Measurements from ENCODE around the gene ARHGAP44. TPM values are rescaled to one million over a fixed set of nuclear protein-coding genes. Genes with fewer than 3 reads are reported as not detected.
"Not testable (repeated sequence)": the region's sequence is repeated elsewhere in the genome, so short reads cannot be mapped to it uniquely, and the experiment has no call there.

ARHGAP44 gene
- total RNA-seq, 4 donors from 2014 or later: 3.5 to 7.8 (median 5.8) TPM

DNA sequence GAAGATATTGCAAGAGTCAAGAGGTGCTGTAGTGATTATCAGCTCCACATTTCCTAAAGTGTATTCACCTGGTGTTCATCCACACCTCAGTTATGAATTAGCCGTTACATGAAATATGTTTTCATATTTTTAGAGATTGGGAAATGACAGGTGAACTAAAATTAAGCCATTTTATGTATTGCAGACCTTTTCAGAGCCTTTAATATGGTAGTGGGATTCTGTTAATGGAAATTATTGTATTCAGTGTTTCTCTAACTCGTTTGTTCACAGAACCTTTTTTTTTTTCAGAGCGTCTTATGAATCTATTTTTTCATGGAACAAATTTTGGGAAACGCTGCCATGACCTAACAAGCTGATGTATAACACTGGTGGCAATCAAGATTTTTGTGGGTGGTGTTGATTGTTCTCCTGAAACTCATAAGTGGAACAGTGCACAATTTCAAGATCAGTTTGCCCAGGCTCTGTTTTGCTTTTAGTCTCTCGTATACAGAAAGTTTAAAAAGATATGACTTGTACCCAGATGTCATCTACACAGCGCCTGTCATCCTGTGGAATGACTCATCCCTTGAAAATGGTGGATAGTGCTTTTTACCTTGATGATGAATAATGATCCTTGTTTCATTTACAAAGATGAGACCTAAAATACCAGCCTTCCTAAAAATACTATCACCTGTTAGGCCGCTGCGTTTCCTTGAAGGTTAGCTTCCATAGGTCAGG is 88.8 kb downstream of the ARHGAP44 start:
- DNase-seq (ENCODE audit: extremely low spot score): no peak
- intact Hi-C loops (cut with DNase I): no loop called here
- Histone ChIP-seq H3K9me3 (no peaks in the 10 kb centered on the region), H3K36me3 (no peaks in the 10 kb centered on the region), H3K27ac (replicated peaks in 1 of 4) (no peak overlapping the region), H3K4me1 (no peaks in the 10 kb centered on the region), H3K4me3 (no peak overlapping the region), H3K27me3 (no peaks in the 10 kb centered on the region)
- TF ChIP-seq, protein P1, sequence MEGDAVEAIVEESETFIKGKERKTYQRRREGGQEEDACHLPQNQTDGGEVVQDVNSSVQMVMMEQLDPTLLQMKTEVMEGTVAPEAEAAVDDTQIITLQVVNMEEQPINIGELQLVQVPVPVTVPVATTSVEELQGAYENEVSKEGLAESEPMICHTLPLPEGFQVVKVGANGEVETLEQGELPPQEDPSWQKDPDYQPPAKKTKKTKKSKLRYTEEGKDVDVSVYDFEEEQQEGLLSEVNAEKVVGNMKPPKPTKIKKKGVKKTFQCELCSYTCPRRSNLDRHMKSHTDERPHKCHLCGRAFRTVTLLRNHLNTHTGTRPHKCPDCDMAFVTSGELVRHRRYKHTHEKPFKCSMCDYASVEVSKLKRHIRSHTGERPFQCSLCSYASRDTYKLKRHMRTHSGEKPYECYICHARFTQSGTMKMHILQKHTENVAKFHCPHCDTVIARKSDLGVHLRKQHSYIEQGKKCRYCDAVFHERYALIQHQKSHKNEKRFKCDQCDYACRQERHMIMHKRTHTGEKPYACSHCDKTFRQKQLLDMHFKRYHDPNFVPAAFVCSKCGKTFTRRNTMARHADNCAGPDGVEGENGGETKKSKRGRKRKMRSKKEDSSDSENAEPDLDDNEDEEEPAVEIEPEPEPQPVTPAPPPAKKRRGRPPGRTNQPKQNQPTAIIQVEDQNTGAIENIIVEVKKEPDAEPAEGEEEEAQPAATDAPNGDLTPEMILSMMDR (IDR thresholded peaks at IDR 0.05): no peak
- TF ChIP-seq POLR2AphosphoS5 (IDR thresholded peaks at IDR 0.05) (no peak), POLR2A (IDR thresholded peaks at IDR 0.05; ENCODE audit: low read depth) (no peak), EP300 (IDR thresholded peaks at IDR 0.05) (no peak)
- WGBS: 80% methylated on average over 8 of the region's 8 CpGs

DNA sequence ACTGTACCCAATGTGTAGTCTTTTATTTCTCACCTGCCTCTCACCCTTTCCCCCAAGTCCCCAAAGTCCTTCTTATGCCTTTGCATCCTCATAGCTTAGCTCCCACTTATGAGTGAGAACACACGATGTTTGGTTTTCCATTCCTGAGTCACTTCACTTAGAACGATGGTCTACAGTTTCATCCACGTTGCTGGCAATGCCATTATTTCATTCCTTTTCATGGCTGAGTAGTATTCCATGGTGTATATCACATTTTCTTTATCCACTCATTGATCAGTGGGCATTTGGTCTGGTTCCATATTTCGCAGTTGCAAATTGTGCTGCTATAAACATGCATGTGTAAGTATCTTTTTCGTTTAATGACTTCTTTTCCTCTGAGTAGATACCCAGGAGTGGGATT is 89.8 kb downstream of the ARHGAP44 start:
- H3K4me3 ChIP-seq; DNase-seq (ENCODE audit: extremely low spot score); H3K27ac ChIP-seq (replicated peaks in 1 of 4); H3K9me3 ChIP-seq; intact Hi-C loops (cut with DNase I); H3K27me3 ChIP-seq; H3K4me1 ChIP-seq; H3K36me3 ChIP-seq: not testable (repeated sequence)
- WGBS: 88% methylated on average over 5 of the region's 5 CpGs

DNA sequence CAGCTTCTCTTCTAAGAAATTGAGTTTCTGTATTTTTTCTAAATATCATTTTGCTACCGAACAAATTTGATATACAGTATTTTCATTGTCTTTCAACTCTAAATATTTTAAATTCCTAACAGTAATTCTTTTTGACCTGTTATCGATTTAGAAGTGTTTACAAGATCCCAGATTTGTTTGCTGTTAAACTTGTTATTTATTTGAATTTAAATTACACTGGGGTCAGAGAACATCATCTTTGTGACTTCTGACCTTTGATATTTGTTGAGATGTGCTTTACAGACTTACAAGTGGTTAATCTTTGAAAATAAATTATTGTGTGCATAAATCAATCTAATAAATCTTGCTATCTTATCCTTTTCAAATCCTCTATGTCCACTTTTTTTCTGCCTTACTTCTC is 94.2 kb downstream of the ARHGAP44 start:
- TF ChIP-seq, protein P1 (IDR thresholded peaks at IDR 0.05): no peak
- TF ChIP-seq POLR2A (IDR thresholded peaks at IDR 0.05; ENCODE audit: low read depth): no peak
- no peak for TF ChIP-seq EP300 (IDR thresholded peaks at IDR 0.05)
- no peak for TF ChIP-seq POLR2AphosphoS5 (IDR thresholded peaks at IDR 0.05)
- intact Hi-C loops (cut with DNase I): no loop called here
- no peak overlapping the region for H3K27ac ChIP-seq (replicated peaks in 1 of 4)
- no peaks in the 10 kb centered on the region for H3K9me3 ChIP-seq
- 78% methylated on average over 2 of the region's 2 CpGs for WGBS
- H3K4me1 ChIP-seq: no peaks in the 10 kb centered on the region
- no peaks in the 10 kb centered on the region for H3K36me3 ChIP-seq
- no peak for DNase-seq (ENCODE audit: extremely low spot score)
- H3K4me3 ChIP-seq: no peak overlapping the region
- no peaks in the 10 kb centered on the region for H3K27me3 ChIP-seq

DNA sequence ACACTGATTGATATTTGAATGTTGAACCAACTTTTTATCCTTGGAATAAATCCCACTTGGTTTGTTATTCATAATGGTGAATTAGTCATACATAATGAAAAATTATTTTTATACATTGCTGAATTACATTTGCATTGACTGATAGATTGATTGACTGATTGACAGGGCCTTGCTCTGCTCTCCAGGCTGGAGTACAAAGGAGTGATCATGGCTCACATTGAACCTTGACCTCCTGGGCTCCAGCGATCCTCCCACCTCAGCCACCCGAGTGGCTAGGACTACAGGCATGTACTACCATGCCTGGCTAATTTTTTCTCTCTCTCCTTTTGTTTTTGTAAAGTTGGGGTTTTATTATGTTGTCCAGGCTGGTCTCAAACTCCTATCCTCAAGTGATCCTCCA is 97.8 kb downstream of the ARHGAP44 start:
- no peak for DNase-seq (ENCODE audit: extremely low spot score)
- no peak overlapping the region for H3K27ac ChIP-seq (replicated peaks in 1 of 4)
- H3K27me3 ChIP-seq: no peaks in the 10 kb centered on the region
- WGBS: 90% methylated on average over 2 of the region's 2 CpGs
- H3K36me3 ChIP-seq: no peaks in the 10 kb centered on the region
- TF ChIP-seq EP300 (IDR thresholded peaks at IDR 0.05) (no peak), POLR2AphosphoS5 (IDR thresholded peaks at IDR 0.05) (no peak)
- TF ChIP-seq, protein P1 (IDR thresholded peaks at IDR 0.05): no peak
- no peak overlapping the region for H3K4me3 ChIP-seq
- no peaks in the 10 kb centered on the region for H3K9me3 ChIP-seq
- intact Hi-C loops (cut with DNase I): no loop called here
- no peaks in the 10 kb centered on the region for H3K4me1 ChIP-seq

DNA sequence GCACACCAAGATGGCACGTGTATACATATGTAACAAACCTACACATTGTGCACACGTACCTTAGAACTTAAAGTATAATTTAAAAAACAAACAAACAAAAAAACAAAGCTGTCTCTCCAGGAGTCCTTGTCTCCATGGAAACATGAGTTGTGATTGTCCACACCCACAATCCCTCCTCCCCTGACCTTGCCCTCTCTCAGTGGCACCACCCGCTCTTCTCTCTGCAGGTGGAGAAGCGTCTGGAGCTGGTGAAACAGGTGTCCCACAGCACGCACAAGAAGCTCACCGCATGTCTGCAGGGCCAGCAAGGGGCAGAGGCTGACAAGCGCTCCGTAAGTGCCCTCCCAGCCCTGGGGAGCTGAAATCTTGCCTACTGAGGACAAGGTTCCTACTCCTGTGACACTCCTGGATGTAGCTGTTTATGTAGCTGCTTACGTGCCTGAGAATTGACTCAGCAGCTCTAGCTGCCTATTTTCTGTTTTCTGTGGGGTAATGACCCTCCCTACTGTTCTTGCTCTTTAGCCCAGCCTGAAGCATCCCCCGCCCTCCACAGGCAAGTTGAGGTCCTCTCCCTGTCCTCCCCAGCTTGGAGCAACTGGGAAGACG is 107.0 kb downstream of the ARHGAP44 start:
- Histone ChIP-seq H3K27ac (replicated peaks in 1 of 4) (no peak overlapping the region), H3K36me3 (peaks cover 0 to 4% (median 0%) of the 10 kb centered on the region in 4 donors), H3K9me3 (peaks cover 0 to 6% (median 0%) of the 10 kb centered on the region in 4 donors), H3K27me3 (no peaks in the 10 kb centered on the region), H3K4me1 (no peaks in the 10 kb centered on the region), H3K4me3 (no peak overlapping the region)
- WGBS: 85% methylated on average over 11 of the region's 11 CpGs
- intact Hi-C loops (cut with DNase I): no loop called here
- no peak for TF ChIP-seq EP300 (IDR thresholded peaks at IDR 0.05)
- no peak for TF ChIP-seq POLR2A (IDR thresholded peaks at IDR 0.05; ENCODE audit: low read depth)
- TF ChIP-seq, protein P1 (IDR thresholded peaks at IDR 0.05): no peak
- TF ChIP-seq POLR2AphosphoS5 (IDR thresholded peaks at IDR 0.05): no peak
- no peak for DNase-seq (ENCODE audit: extremely low spot score)

Measured in esophagus muscularis mucosa (tissue), 4 donors.